Dendritic cell treated with granulocyte-macrophage colony-stimulating factor and Interleukin-4, amounts not matched to agents 40 ng/mL and 50 ng/mL, for 4 days (primary cell): ENCODE measurements around the gene RPS16.

Experiments
- H3K27ac Mint-ChIP-seq: one replicate; pipeline ENCODE4 v1.8.0; 2022; ENCODE audit warnings: mild to moderate bottlenecking, mixed read lengths
- H3K27me3 Mint-ChIP-seq: one replicate; pipeline ENCODE4 v1.8.0; 2022; ENCODE audit warnings: mild to moderate bottlenecking, mixed read lengths
- H3K36me3 Mint-ChIP-seq: one replicate; pipeline ENCODE4 v1.8.0; 2022; ENCODE audit warnings: low read depth, mixed read lengths
- H3K4me1 Mint-ChIP-seq: one replicate; pipeline ENCODE4 v1.8.0; 2022; ENCODE audit warnings: low read depth, mixed read lengths
- H3K4me3 Mint-ChIP-seq: one replicate; pipeline ENCODE4 v1.8.0; 2022; ENCODE audit warnings: mild to moderate bottlenecking, moderate library complexity, mixed read lengths
- H3K9me3 Mint-ChIP-seq: one replicate; pipeline ENCODE4 v1.8.0; 2022; ENCODE audit warnings: mixed read lengths
- intact Hi-C: fragments of 100-400 bp; cut with micrococcal nuclease; formaldehyde crosslinking; loops from one replicate; pipeline ENCODE4 v1.15.0; 2022

Gene RPS16

DNA sequence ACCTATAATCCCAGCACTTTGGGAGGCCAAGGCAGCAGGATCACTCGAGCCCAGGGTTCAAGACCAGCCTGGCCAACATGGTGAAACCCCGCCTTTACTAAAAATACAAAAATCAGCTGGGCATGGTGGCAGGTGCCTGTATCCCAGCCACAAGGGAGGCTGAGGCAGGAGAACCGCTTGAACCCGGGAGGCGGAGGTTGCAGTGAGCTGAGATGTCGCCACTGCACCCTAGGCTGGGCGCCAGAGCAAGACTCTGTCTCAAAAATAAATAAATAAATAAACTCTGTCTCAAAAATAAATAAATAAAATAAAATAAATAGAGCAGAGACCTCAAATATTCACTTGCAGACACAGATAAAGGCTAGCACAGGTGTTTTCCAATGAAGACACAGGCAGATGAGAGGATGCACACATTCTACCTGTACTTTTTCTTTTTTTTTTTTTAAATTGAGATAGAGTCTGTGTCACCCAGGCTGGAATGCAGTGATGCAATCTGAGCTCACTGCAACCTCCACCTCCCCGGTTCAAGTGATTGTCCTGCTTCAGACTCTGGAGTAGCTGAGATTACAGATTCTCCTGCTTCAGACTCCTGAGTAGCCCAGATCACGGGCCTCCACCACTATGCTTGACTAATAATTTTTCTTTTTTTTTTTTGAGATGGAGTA lies 2.7 kb upstream of the RPS16 start:
- Mint-ChIP-seq H3K4me1 (peaks cover 38% of the 10 kb centered on the region), H3K4me3 (no peak overlapping the region), H3K36me3 (peaks cover 26% of the 10 kb centered on the region), H3K27ac (peak overlapping the region; percentile 95), H3K9me3 (no peaks in the 10 kb centered on the region), H3K27me3 (peaks cover 9% of the 10 kb centered on the region)
- intact Hi-C loops: loop anchor here (5.0 kb wide), 1 partner anchor 96 kb away; the partner anchor contains the start of gene SAMD4B

- Mint-ChIP-seq H3K27ac (peak overlapping the region; percentile 95), H3K4me1 (peaks cover 44% of the 10 kb centered on the region), H3K36me3 (peaks cover 40% of the 10 kb centered on the region), H3K27me3 (peaks cover 9% of the 10 kb centered on the region), H3K9me3 (no peaks in the 10 kb centered on the region), H3K4me3 (peak overlapping the region; percentile 97)
- intact Hi-C loops: loop anchor here (1.0 to 5.0 kb wide), 2 partner anchors 9 to 94 kb away; partner anchors contain the start of genes SAMD4B and SUPT5H
These were observed 584 bp upstream of the RPS16 start for GRCh38 chr19:39436350-39436716.

GRCh38 chr19:39434123-39435076 lies 1.3 kb downstream of the RPS16 start:
- H3K4me1 Mint-ChIP-seq: peaks cover 53% of the 10 kb centered on the region
- H3K9me3 Mint-ChIP-seq: no peaks in the 10 kb centered on the region
- H3K4me3 Mint-ChIP-seq: peak overlapping the region; percentile 97
- intact Hi-C loops: loop anchor here (5.0 kb wide), 1 partner anchor 92 kb away; the partner anchor contains the start of gene SAMD4B
- H3K27ac Mint-ChIP-seq: peak overlapping the region; percentile 95
- H3K27me3 Mint-ChIP-seq: peaks cover 9% of the 10 kb centered on the region
- peaks cover 40% of the 10 kb centered on the region for H3K36me3 Mint-ChIP-seq

DNA sequence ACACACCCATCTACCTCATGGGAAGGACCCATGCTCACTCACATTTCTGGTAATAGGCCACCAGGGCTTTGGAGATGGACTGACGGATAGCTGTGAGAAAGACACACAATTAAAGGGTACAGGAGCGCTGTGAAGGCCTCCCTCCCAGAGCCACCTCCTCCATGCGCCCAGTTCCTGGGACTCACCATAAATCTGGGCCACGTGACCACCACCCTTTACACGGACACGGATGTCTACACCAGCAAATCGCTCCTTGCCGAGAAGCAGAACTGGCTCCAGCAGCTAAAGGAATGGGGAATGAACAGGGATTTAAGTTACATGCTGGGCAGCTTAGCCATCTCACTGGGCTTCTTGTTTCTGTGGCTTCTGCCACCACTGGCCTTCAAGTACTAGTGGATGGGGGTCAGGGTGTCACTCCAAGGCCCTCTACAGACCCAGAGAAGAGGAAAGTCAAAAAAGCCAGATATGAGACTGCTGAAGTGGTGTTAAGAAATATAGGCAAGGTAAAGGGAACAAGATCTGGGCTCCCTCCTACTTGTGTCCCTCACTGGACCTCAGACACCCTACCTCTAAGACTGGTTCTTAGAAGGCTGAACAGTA lies 2.2 kb downstream of the RPS16 start:
- Mint-ChIP-seq H3K4me3 (no peak overlapping the region), H3K36me3 (peaks cover 40% of the 10 kb centered on the region), H3K27me3 (peaks cover 9% of the 10 kb centered on the region), H3K27ac (peak overlapping the region; percentile 95), H3K9me3 (no peaks in the 10 kb centered on the region), H3K4me1 (peaks cover 53% of the 10 kb centered on the region)
- intact Hi-C loops: no loop called here

GRCh38 chr19:39432677-39433025 lies 3.1 kb downstream of the RPS16 start:
- peaks cover 9% of the 10 kb centered on the region for H3K27me3 Mint-ChIP-seq
- no peak overlapping the region for H3K4me3 Mint-ChIP-seq
- H3K9me3 Mint-ChIP-seq: no peaks in the 10 kb centered on the region
- H3K36me3 Mint-ChIP-seq: peaks cover 40% of the 10 kb centered on the region
- peak overlapping the region; percentile 95 for H3K27ac Mint-ChIP-seq
- peaks cover 50% of the 10 kb centered on the region for H3K4me1 Mint-ChIP-seq
- intact Hi-C loops: no loop called here

DNA sequence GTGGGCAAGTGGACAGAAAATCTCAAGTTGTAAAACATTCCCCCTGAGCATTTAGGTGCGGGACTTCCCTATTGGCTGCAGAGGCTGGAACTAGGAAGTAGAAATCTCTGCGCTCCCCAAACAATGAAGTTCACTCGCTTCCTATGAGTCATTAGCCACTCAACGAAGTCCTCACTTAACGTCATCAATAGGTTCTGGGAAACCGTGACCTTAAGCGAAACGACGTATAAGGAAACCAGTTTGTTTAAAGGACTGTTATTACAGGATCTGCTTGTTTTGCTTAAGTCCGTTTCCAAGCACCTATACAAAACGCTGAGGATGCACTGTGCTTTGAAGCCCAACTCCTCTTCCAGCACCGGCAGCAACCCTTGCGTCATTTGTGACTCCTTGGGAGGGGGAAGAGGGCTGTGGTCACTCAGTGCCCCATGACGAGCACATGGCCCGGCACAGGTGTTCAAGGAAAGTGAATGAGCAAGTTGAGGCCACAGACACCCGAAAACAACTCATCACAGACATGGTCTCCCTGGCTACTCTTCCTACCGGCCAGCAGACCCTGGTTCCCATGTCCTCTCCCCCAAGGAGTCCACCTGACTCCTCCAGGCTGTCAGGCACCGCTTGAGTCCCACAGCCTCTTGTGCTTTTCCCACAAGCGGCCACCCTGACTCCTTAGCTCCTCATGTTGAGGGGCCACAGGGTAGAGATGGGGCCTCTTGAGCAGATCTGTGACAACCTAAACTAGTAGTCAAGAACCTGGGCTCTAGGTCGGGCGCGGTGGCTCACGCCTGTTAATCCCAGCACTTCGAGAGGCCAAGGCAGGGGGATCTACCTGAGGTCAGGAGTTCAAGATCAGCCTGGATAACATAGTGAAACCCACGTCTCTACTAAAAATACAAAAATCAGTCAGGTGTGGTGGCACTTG lies 4.8 kb downstream of the RPS16 start:
- H3K4me3 Mint-ChIP-seq: peak overlapping the region; percentile 50
- peak overlapping the region; percentile 91 for H3K27ac Mint-ChIP-seq
- peaks cover 35% of the 10 kb centered on the region for H3K4me1 Mint-ChIP-seq

DNA sequence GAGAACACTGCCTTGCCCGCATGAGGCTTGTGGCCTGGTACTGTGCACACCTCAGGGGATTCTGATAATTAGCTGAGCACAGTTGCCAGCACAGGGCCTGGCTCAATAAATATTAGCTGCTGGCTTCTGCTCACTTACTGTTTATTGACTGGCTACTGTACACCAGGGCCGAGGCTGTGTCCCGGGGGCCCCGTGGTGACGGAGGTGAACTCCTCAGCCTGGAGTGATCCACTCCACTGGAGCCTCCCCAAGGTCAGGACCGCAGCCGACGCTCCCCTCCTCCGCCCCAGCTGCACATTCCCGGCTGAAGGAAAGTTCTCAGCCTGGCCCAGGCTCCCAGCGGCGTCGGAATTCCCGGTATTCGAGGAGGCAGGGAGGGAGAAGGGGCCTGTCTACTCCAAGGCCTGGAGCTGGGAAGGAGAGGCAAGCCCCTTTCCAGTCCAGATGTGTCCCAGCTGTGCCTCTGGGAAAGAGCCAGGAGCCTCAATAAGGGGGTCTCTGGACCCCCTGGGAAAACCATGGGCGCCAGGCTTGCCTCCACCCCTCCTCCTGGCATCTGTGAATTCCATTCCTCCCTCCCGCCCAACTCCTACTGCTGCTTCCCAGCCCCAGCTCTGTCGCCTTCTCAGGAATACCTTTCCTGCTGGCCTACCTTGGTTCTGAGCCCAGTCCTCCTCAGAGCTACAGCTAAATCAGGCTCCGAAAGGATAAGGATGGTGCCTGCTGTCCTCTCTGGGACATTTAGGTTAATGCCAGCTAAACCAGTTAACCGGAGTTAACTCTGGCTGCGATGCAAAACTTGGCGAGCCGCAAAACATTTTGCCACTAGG lies 7.3 kb downstream of the RPS16 start:
- no peaks in the 10 kb centered on the region for H3K27me3 Mint-ChIP-seq
- no peak overlapping the region for H3K4me3 Mint-ChIP-seq
- peaks cover 16% of the 10 kb centered on the region for H3K4me1 Mint-ChIP-seq
- H3K36me3 Mint-ChIP-seq: peaks cover 27% of the 10 kb centered on the region
- H3K9me3 Mint-ChIP-seq: no peaks in the 10 kb centered on the region
- peak overlapping the region; percentile 91 for H3K27ac Mint-ChIP-seq
- intact Hi-C loops: no loop called here

More for the DNA sequence above, 4.8 kb downstream of the RPS16 start:
- intact Hi-C loops: loop anchor here (1.0 to 2.0 kb wide), 2 partner anchors 19 to 32 kb away; partner anchors contain the start of gene PLEKHG2
- Mint-ChIP-seq H3K27me3 (no peaks in the 10 kb centered on the region), H3K9me3 (no peaks in the 10 kb centered on the region), H3K36me3 (peaks cover 39% of the 10 kb centered on the region)

DNA sequence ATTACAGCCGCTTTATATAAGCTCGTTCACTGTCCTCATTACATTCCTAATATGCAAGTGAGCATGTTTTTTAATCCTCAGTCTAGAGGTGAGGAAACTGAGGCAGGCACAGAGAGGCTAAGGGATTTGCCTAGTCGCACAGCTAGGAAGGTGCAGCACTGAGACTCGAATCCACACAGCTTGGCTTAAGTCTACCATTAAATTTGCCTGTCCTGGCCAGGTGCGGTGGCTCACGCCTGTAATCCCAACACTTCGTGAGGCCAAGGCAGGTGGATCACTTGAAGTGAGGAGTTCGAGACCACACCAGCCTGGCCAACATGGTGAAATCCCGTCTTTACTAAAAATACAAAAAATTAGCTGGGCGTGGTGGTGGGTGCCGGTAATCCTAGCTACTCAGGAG lies 8.0 kb downstream of the RPS16 start:
- Mint-ChIP-seq H3K4me1 (peaks cover 9% of the 10 kb centered on the region), H3K4me3 (no peak overlapping the region), H3K9me3 (no peaks in the 10 kb centered on the region), H3K27ac (no peak overlapping the region), H3K27me3 (no peaks in the 10 kb centered on the region), H3K36me3 (peaks cover 27% of the 10 kb centered on the region)
- intact Hi-C loops: no loop called here

GRCh38 chr19:39426170-39426569 lies 9.6 kb downstream of the RPS16 start:
- Mint-ChIP-seq H3K4me1 (peaks cover 8% of the 10 kb centered on the region), H3K36me3 (peaks cover 35% of the 10 kb centered on the region), H3K27ac (no peak overlapping the region), H3K9me3 (no peaks in the 10 kb centered on the region), H3K4me3 (no peak overlapping the region), H3K27me3 (no peaks in the 10 kb centered on the region)
- intact Hi-C loops: no loop called here

DNA sequence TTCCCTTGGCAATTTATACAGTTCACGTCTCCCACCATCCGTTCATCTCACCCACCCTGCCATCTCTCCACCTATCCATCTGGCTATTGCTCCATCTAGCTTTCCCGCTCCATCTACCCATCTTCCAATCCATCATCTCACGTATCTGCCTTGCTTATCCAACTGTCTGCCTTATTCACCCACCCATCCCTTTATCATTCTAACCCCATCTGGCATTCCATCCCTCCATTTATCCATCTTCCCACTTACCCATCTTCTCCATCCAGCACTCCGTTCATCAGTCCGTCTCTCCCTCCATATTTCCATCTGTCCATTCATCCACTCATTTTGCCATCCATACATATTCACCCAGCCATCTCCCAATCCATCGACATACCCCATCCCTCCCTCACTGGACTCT lies 10.0 kb downstream of the RPS16 start:
- H3K9me3 Mint-ChIP-seq: no peaks in the 10 kb centered on the region
- intact Hi-C loops: no loop called here
- H3K4me3 Mint-ChIP-seq: no peak overlapping the region
- H3K27ac Mint-ChIP-seq: no peak overlapping the region
- peaks cover 35% of the 10 kb centered on the region for H3K36me3 Mint-ChIP-seq
- H3K27me3 Mint-ChIP-seq: no peaks in the 10 kb centered on the region
- H3K4me1 Mint-ChIP-seq: peaks cover 4% of the 10 kb centered on the region

DNA sequence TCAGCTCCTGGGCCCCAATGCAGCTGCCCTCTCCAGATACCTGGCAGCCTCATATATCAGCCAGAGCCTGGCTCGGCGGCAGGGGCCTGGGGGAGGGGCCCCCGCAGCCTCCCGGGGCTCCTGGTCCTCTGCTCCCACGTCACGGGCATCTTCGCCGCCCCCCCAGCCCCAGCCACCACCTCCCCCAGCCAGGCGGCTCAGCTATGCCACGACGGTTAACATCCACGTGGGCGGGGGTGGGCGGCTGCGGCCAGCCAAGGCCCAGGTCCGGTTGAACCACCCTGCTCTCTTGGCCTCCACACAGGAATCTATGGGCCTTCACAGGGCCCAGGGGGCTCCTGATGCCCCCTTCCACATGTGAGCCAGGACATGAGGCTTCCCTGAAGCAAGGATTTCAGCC lies 10.8 kb downstream of the RPS16 start:
- Mint-ChIP-seq H3K36me3 (peaks cover 35% of the 10 kb centered on the region), H3K9me3 (no peaks in the 10 kb centered on the region), H3K4me3 (no peak overlapping the region), H3K27me3 (no peaks in the 10 kb centered on the region), H3K27ac (no peak overlapping the region), H3K4me1 (no peaks in the 10 kb centered on the region)
- intact Hi-C loops: no loop called here

DNA sequence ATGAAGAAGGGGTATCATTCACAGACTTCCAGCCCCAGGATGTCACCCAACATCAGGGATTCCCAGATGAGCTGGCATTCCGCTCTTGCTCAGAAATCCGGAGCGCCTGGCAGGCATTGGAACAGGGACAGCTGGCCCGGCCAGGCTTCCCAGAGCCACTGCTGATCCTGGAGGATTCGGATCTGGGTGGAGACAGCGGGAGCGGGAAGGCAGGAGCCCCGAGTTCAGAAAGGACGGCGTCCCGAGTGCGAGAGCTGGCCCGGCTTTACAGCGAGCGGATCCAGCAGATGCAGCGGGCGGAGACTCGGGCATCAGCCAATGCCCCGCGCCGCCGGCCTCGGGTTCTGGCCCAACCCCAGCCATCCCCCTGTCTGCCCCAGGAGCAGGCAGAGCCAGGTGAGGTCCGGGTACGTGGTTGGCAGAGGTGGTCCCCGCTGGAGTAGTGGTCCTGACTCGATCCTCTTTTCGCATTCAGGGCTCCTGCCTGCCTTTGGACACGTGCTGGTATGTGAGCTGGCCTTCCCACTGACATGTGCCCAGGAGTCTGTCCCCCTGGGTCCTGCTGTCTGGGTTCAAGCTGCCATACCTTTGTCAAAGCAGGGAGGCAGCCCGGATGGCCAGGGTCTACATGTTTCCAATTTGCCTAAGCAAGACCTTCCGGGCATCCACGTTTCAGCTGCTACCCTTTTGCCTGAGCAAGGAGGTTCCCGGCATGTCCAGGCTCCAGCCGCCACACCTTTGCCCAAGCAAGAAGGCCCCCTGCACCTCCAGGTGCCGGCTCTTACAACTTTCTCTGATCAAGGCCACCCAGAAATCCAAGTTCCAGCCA lies 12.3 kb downstream of the RPS16 start:
- no peak overlapping the region for H3K4me3 Mint-ChIP-seq
- H3K27me3 Mint-ChIP-seq: no peaks in the 10 kb centered on the region
- H3K4me1 Mint-ChIP-seq: no peaks in the 10 kb centered on the region
- intact Hi-C loops: no loop called here
- H3K27ac Mint-ChIP-seq: no peak overlapping the region
- H3K9me3 Mint-ChIP-seq: no peaks in the 10 kb centered on the region
- H3K36me3 Mint-ChIP-seq: peaks cover 42% of the 10 kb centered on the region
